ENCODE measurements around the gene PPP1R12B.
A peak's percentile ranks its signal among the peaks of the same experiment; 100 is the strongest.
"Not testable (repeated sequence)": the region's sequence is repeated elsewhere in the genome, so short reads cannot be mapped to it uniquely, and the experiment has no call there.

The PPP1R12B gene

DNA sequence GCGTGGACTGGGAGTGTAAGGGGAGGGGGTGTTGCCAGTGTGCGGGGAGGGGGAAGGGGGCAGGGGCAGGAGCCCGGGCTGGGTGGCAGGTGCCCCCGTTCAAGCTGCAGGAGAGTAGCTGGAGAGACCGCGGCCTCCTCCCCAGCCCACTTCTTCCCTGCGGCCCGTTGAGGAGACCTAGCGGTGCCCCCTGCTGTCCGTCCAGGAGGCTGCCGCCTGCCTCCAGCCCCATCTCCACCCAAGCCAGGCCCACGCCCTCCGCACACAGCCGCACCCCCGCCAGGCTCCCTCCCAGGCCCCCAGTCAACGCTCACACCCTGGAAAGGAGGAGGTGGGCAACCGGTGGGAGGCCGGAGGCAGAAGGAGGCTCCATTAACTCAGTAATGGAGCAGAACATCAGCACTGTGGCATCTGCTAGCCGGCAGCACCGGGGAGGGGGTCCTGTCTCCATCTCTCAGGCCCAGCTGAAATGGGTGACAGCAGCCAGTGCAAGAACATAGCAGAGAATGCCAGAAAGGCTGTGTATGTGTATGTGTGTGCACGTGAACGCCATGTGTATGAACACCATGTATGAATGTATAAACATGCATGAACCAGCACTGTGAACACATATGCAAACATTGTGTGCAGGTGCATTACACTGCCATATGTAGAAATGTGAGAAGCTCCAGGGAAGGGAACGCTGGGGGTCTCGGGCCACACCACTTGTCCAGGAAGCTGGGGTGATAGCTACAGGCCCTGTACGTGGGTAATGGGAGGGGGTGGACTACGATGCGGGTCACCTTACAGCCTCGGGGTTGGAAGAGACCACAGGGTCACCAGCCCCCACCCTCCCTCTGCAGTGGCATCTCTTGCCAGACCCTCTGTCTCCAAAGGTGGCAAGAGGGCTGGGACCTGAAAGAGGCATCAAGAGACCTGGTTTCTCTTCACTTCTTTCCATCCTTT lies 277.2 kb downstream of the PPP1R12B start:
- Histone ChIP-seq H3K36me3 (no peaks in the 10 kb centered on the region), H3K4me3 (no peak overlapping the region), H3K9me3 (no peaks in the 10 kb centered on the region), H3K27me3 (peaks cover 0 to 16% of the 10 kb centered on the region in 2 donors), H3K27ac (no peak overlapping the region), H3K4me1 (peaks cover 0 to 35% (median 16%) of the 10 kb centered on the region in 4 donors)
- peak; percentile 51 to 82 for DNase-seq
- peak; percentile 73 to 75 for TF ChIP-seq CTCF (IDR thresholded peaks at IDR 0.05)
- intact Hi-C loops (cut with DNase I; ENCODE audit: low total_unique reads): loop anchor here (2.0 kb wide), 1 partner anchor 51 kb away; no protein-coding TSS in a partner anchor

DNA sequence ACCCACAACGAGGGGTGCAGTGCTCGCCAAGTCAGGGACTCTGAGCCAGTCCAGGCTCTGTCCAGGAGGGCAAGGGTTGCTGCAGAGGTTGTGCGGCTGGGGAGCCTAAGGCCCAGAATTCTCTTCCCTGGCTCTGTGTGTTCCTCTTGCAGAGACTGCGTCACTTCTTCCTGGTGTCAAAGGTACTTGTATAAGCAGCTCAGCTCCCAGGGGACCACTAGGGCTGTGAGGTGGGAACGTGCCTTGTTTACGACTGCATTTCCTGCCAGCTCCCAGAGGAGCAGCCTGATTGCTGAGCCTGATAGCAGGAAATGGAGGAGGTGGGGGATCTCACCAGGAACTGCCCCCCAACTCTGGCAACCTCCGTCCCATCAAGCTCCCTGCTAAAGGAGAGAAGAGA lies 278.5 kb downstream of the PPP1R12B start:
- peaks cover 0 to 25% of the 10 kb centered on the region in 2 donors for H3K27me3 ChIP-seq
- H3K27ac ChIP-seq; H3K4me3 ChIP-seq; H3K36me3 ChIP-seq; DNase-seq; H3K9me3 ChIP-seq; intact Hi-C loops (cut with DNase I; ENCODE audit: low total_unique reads): not testable (repeated sequence)
- peaks cover 0 to 35% (median 16%) of the 10 kb centered on the region in 4 donors for H3K4me1 ChIP-seq

DNA sequence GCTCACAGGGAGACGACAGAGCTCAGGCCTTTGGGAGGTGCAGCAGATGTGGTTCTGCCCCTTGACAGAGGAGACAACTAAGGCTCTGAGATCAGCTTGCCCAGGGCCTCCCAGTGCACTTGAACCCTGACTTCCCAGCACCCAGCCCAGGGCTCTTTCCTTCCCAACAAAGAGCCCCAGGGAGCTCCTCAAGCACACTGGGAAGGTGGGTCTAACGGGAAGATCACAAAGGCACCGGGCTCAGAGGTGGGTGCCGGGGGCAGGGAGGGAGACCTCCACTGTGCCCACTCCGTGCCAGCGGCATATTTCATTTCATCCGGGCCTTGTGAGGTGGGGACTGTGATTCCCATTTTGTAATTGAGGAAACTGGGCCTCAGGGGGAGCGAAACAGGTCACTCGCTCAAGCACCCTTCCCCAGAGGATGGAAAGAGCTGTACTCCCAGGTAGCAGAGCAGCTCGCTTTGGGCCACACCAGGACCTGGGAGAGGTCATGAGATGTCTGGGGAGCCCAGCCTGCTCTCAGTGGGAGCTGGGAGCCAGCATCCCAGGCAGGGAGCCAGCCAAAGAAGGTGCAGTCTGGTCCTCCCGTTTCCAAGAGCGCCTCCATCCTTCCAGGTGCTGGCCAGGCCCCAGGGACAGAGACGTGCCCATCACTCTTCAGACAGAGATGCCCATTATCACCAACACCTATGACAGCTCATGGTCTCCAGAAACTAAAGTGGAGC lies 279.5 kb downstream of the PPP1R12B start:
- Histone ChIP-seq H3K27ac (no peak overlapping the region), H3K4me3 (no peak overlapping the region), H3K4me1 (peaks cover 0 to 25% (median 11%) of the 10 kb centered on the region in 4 donors), H3K27me3 (peaks cover 0 to 25% of the 10 kb centered on the region in 2 donors), H3K36me3 (no peaks in the 10 kb centered on the region), H3K9me3 (no peaks in the 10 kb centered on the region)
- intact Hi-C loops (cut with DNase I; ENCODE audit: low total_unique reads): no loop called here
- no peak for DNase-seq
- TF ChIP-seq CTCF (IDR thresholded peaks at IDR 0.05): no peak

DNA sequence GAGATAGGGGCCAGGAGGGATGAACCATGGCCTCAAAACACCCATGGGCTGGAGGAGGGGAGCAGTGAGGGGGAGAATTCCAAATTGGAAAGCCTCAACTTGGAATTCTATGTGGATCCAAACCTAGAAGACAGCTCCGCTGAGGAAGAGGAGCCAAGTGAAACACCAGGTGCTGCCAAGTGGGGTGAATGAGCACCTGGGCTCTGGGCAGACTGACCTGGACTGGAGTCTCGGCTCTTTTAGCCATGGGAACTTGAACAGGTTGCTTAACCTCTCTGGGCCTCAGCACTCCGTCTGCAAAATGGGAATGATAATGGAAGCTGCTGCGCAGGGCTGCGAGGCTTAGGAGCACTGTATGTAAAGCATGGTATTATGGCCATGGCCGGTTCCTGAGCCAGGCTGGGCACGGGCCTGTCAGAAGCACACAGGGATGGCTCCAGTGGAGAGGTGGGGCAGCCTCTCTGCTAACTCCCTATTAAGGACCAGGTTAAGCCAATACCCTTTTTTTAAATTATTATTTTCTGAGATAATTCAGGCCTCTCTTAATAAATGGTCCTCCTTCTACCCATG lies 280.2 kb downstream of the PPP1R12B start:
- peaks cover 0 to 18% (median 3%) of the 10 kb centered on the region in 4 donors for H3K4me1 ChIP-seq
- no peak overlapping the region for H3K27ac ChIP-seq
- H3K36me3 ChIP-seq: no peaks in the 10 kb centered on the region
- no peak for TF ChIP-seq CTCF (IDR thresholded peaks at IDR 0.05)
- no peak for DNase-seq
- H3K9me3 ChIP-seq: no peaks in the 10 kb centered on the region
- H3K27me3 ChIP-seq: peaks cover 0 to 30% of the 10 kb centered on the region in 2 donors
- intact Hi-C loops (cut with DNase I; ENCODE audit: low total_unique reads): no loop called here
- H3K4me3 ChIP-seq: no peak overlapping the region

- H3K9me3 ChIP-seq; intact Hi-C loops (cut with DNase I; ENCODE audit: low total_unique reads): not testable (repeated sequence)
- H3K27me3 ChIP-seq: peaks cover 0 to 30% of the 10 kb centered on the region in 2 donors
These were observed 280.8 kb downstream of the PPP1R12B start for GRCh38 chr1:202629257-202629811.

GRCh38 chr1:202630096-202630495 lies 281.6 kb downstream of the PPP1R12B start:
- DNase-seq; H3K4me1 ChIP-seq; H3K27ac ChIP-seq; H3K4me3 ChIP-seq; intact Hi-C loops (cut with DNase I; ENCODE audit: low total_unique reads); H3K36me3 ChIP-seq; H3K9me3 ChIP-seq: not testable (repeated sequence)
- H3K27me3 ChIP-seq: peaks cover 0 to 30% of the 10 kb centered on the region in 2 donors

More at GRCh38 chr1:202629257-202629811, 280.8 kb downstream of the PPP1R12B start:
- not testable (repeated sequence) for H3K36me3 ChIP-seq, H3K4me3 ChIP-seq, H3K27ac ChIP-seq, DNase-seq
- peaks cover 0 to 13% (median 2%) of the 10 kb centered on the region in 4 donors for H3K4me1 ChIP-seq

All from tibial artery (tissue), 4 donors.